K562 (cell line): ENCODE results near the gene LYPD5. TPM values are rescaled to one million over a fixed set of nuclear protein-coding genes. Genes with fewer than 3 reads are reported as not detected.

Experiments used
- ARHGAP35 ChIP-seq: fragments of 450-650 bp; IDR thresholded peaks from 2 replicates; pipeline ENCODE4 v1.6.1; 2018; ENCODE audit not compliant: partially characterized antibody
- ARID2 ChIP-seq: fragments of 450-650 bp; IDR thresholded peaks from 2 replicates; pipeline ENCODE4 v1.6.1; 2017; ENCODE audit warnings: antibody characterized with exemption, mild to moderate bottlenecking
- BRD4 ChIP-seq: fragments of 200-600 bp; sonication (generic); IDR thresholded peaks from 2 replicates; pipeline ENCODE4 v1.6.1; 2017; ENCODE audit warnings: inconsistent platforms
- CREM ChIP-seq: IDR thresholded peaks from 2 replicates; pipeline ENCODE4 v1.6.1; 2014; ENCODE audit warnings: antibody characterized with exemption, low read depth
- ETV1 ChIP-seq: fragments of 450-650 bp; conservative IDR thresholded peaks from 2 replicates; pipeline ENCODE4 v1.6.1; 2016; ENCODE audit warnings: missing genetic modification characterization, control low read depth, low read depth, missing compliant biosample characterization
- HDAC2 ChIP-seq: fragments of 450-650 bp; IDR thresholded peaks from 2 replicates; pipeline ENCODE4 v1.6.1; 2016; ENCODE audit warnings: mild to moderate bottlenecking
- HIVEP1 ChIP-seq: fragments of 250-450 bp; sonication (Bioruptor Pico); IDR thresholded peaks from 2 replicates; pipeline ENCODE4 v1.4.0; 2020; ENCODE audit warnings: mild to moderate bottlenecking
- IFI16 ChIP-seq: fragments of 250-450 bp; sonication (Bioruptor Pico); IDR thresholded peaks from 2 replicates; pipeline ENCODE4 v2.1.2; 2022; ENCODE audit warnings: mild to moderate bottlenecking, inconsistent platforms
- JUND ChIP-seq, 2 experiments: IDR thresholded peaks; 2 replicates in 1 of 2; 3 replicates in 1 of 2; pipeline ENCODE4 v1.6.1; 2011; ENCODE audit warnings: borderline replicate concordance in 2 of 2, low read depth in 2 of 2, low read length in 2 of 2, improper control_type of control experiment in 1 of 2, missing biosample characterization in 1 of 2, missing genetic modification characterization in 1 of 2, missing genetic modification reagents in 1 of 2
- KDM1A ChIP-seq, 2 experiments: fragments of 450-650 bp; IDR thresholded peaks; 2 replicates each; pipeline ENCODE4 v1.6.1; 2016; ENCODE audit warnings: mild to moderate bottlenecking in 2 of 2
- MTA3 ChIP-seq: fragments of 450-650 bp; formaldehyde crosslinking; IDR thresholded peaks from 2 replicates; pipeline ENCODE4 v1.6.1; 2017; ENCODE audit warnings: mild to moderate bottlenecking, borderline replicate concordance
- MYNN ChIP-seq, 2 experiments: sonication (generic); formaldehyde crosslinking in 1 of 2; IDR thresholded peaks; 2 replicates each; pipeline versions ENCODE4 v1.5.0 to v1.6.1; 2016 to 2020; ENCODE audit warnings: antibody characterized with exemption in 1 of 2, missing genetic modification reagents in 1 of 2
- NBN ChIP-seq: fragments of 450-650 bp; IDR thresholded peaks from 2 replicates; pipeline ENCODE4 v1.6.1; 2016; ENCODE audit warnings: low read depth, mild to moderate bottlenecking
- PML ChIP-seq: IDR thresholded peaks from 2 replicates; pipeline ENCODE4 v1.6.1; 2012; ENCODE audit warnings: low read length, inconsistent platforms
- PYGO2 ChIP-seq: fragments of 450-650 bp; IDR thresholded peaks from 2 replicates; pipeline ENCODE4 v1.6.1; 2016; ENCODE audit warnings: mild to moderate bottlenecking, missing genetic modification characterization, moderate library complexity, missing compliant biosample characterization
- RB1 ChIP-seq: fragments of 450-650 bp; IDR thresholded peaks from 2 replicates; pipeline ENCODE4 v1.6.1; 2017; ENCODE audit warnings: low read depth, mild to moderate bottlenecking
- SMAD4 ChIP-seq: fragments of 250-450 bp; sonication (Bioruptor Pico); conservative IDR thresholded peaks from 2 replicates; pipeline ENCODE4 v1.8.0; 2021; ENCODE audit warnings: inconsistent platforms, mild to moderate bottlenecking, moderate library complexity
- SRF ChIP-seq, 2 experiments: fragments of 250-450, 450-650 bp in 1 of 2; sonication (Bioruptor Pico) in 1 of 2; sonication (generic) in 1 of 2; formaldehyde crosslinking; IDR thresholded peaks; 2 replicates each; pipeline versions ENCODE4 v1.5.0 to v1.5.1; 2020 to 2022; ENCODE audit warnings: mild to moderate bottlenecking in 1 of 2, missing genetic modification reagents in 1 of 2
- TCF7L2 ChIP-seq: fragments of 150-350 bp; IDR thresholded peaks from 2 replicates; pipeline ENCODE4 v1.6.1; 2016; ENCODE audit warnings: low read depth, mild to moderate bottlenecking, low read length, moderate library complexity
- TEAD2 ChIP-seq: fragments of 450-650 bp; IDR thresholded peaks from 2 replicates; pipeline ENCODE4 v1.6.1; 2016; ENCODE audit warnings: missing genetic modification characterization, control low read depth, missing compliant biosample characterization
- THRB ChIP-seq: fragments of 450-650 bp; formaldehyde crosslinking; conservative IDR thresholded peaks from 2 replicates; pipeline ENCODE4 v1.4.0; 2022; ENCODE audit warnings: mild to moderate bottlenecking, missing genetic modification characterization
- TSC22D4 ChIP-seq: fragments of 450-650 bp; IDR thresholded peaks from 2 replicates; pipeline ENCODE4 v1.6.1; 2016; ENCODE audit warnings: missing genetic modification characterization, missing biosample characterization, control low read depth
- VEZF1 ChIP-seq: fragments of 200-800 bp; sonication (Bioruptor generic); IDR thresholded peaks from 2 replicates; pipeline ENCODE4 v1.6.1; 2017; ENCODE audit warnings: missing genetic modification characterization, missing compliant biosample characterization
- XRCC4 ChIP-seq: IDR thresholded peaks from one replicate; pipeline ENCODE4 v1.6.1; 2011; ENCODE audit not compliant: insufficient read depth, insufficient read length; ENCODE audit errors: extremely low read depth
- ZKSCAN3 ChIP-seq: fragments of 250-450 bp; sonication (Bioruptor Pico); IDR thresholded peaks from 2 replicates; pipeline ENCODE4 v1.4.0; 2020
- ZKSCAN8 ChIP-seq: fragments of 200-800 bp; sonication (Bioruptor generic); IDR thresholded peaks from 2 replicates; pipeline ENCODE4 v1.6.1; 2016; ENCODE audit warnings: missing genetic modification characterization, missing compliant biosample characterization
- ZNF197 ChIP-seq: fragments of 200-800 bp; sonication (Bioruptor generic); IDR thresholded peaks from 2 replicates; pipeline ENCODE4 v1.6.1; 2016; ENCODE audit warnings: low read depth, missing genetic modification characterization, missing compliant biosample characterization
- polyA plus RNA-seq, 8 experiments: library from polyadenylated mRNA; depleted of rRNA in 4 of 8; stranded (reverse) in 5 of 8; unstranded in 3 of 8; fragments of >200 nt; fragmentation: Nextera tagmentation in 2 of 8; fragmentation: Illumina TruSeq in 1 of 8; extraction: Ambion mirVana in 2 of 8; extraction: Trizol in 1 of 8; gene quantifications; 2 replicates each; pipeline versions ENCODE4 v1.2.1 to v1.2.3, GENCODE V29; 2011 to 2014; ENCODE audit warnings: inconsistent platforms in 1 of 8, missing spikeins in 1 of 8
- total RNA-seq, 7 experiments: library from RNA; depleted of rRNA in 6 of 7; stranded (reverse); fragments of >200 nt in 6 of 7; fragmentation: Illumina TruSeq in 2 of 7; extraction: Trizol in 2 of 7; gene quantifications; 2 replicates each; pipeline versions ENCODE4 v1.2.1 to v1.2.3, GENCODE V29; 2011 to 2021; ENCODE audit warnings: low replicate concordance in 1 of 7

The LYPD5 gene
- total and polyA plus RNA-seq, 9 of the 15 experiments (the other 6 are each of a cell fraction or from before 2014, with no cell fraction given), result 0.03 to 0.22 (median 0.10) TPM; not detected in 3

- no peak for TF ChIP-seq PML
- TF ChIP-seq XRCC4, result no peak
- no peak for TF ChIP-seq ZKSCAN8 (CRISPR knock-in tag)
- peak in 1 of 2 experiments; percentile 50; a peak in 1 of 4 replicates for TF ChIP-seq SRF (CRISPR knock-in tag; IDR thresholded peaks at IDR 0.05)
- TF ChIP-seq TSC22D4 (tag), result no peak
- 0 out of 2 replicates have a peak, but pooled peaks have one; percentile 25 for TF ChIP-seq NBN
- TF ChIP-seq JUND (IDR thresholded peaks at IDR 0.05; ENCODE audit: borderline replicate concordance, low read depth, low read length), result peak; percentile 99
- TF ChIP-seq JUND (tag; IDR thresholded peaks at IDR 0.05; ENCODE audit: borderline replicate concordance, low read depth, low read length), result peak; percentile 97; the same call in 2 of the 3 replicates
- TF ChIP-seq KDM1A (IDR thresholded peaks at IDR 0.05), result peak; percentile 70 to 80; a peak in 3 of 4 replicates
- peak; percentile 22; the same call in 1 of the 2 replicates for TF ChIP-seq RB1
- 0 out of 2 replicates have a peak, but pooled peaks have one; percentile 31 for TF ChIP-seq TEAD2 (tag)
- peak; percentile 38; the same call in 1 of the 2 replicates for TF ChIP-seq MYNN (IDR thresholded peaks at IDR 0.05)
- no peak for TF ChIP-seq MYNN (CRISPR knock-in tag; IDR thresholded peaks at IDR 0.05)
- TF ChIP-seq ETV1 (tag), result no peak
- TF ChIP-seq VEZF1 (CRISPR knock-in tag), result peak; percentile 98
- no peak for TF ChIP-seq ZKSCAN3 (CRISPR knock-in tag)
- peak; percentile 26; the same call in 1 of the 2 replicates for TF ChIP-seq MTA3
- no peak for TF ChIP-seq TCF7L2
- peak; percentile 59 for TF ChIP-seq HDAC2
- TF ChIP-seq CREM, result peak; percentile 40; the same call in 1 of the 2 replicates
- TF ChIP-seq PYGO2 (tag), result 0 out of 2 replicates have a peak, but pooled peaks have one; percentile 16
- no peak for TF ChIP-seq HIVEP1
- TF ChIP-seq ARHGAP35, result no peak
- TF ChIP-seq ZNF197 (CRISPR knock-in tag), result 0 out of 2 replicates have a peak, but pooled peaks have one; percentile 20
- no peak for TF ChIP-seq IFI16 (CRISPR knock-in tag)
- TF ChIP-seq BRD4, result no peak
- TF ChIP-seq SMAD4 (CRISPR knock-in tag), result 0 out of 2 replicates have a peak, but pooled peaks have one; percentile 11
- TF ChIP-seq THRB, result peak; percentile 50; the same call in 1 of the 2 replicates
- no peak for TF ChIP-seq ARID2
Measured at GRCh38 chr19:43784241-43784980, 17.8 kb downstream of the LYPD5 start (continued).
